Left ventricle myocardium inferior (tissue), 1 donor: ENCODE measurements around the gene MGAT4C. TPM values are rescaled to one million over a fixed set of nuclear protein-coding genes. Genes with fewer than 3 reads are reported as not detected.

ENCODE experiments used
- DNase-seq: peaks from one replicate; pipeline ENCODE4 v3.0.0-alpha.2; 2020
- H3K27ac ChIP-seq: fragments of 200-600 bp; replicated peaks from 2 replicates; pipeline ENCODE4 v1.8.0; 2021
- H3K27me3 ChIP-seq: fragments of 200-600 bp; 2 replicates; pipeline ENCODE4 v1.8.0; 2021; ENCODE audit warnings: low read depth
- H3K36me3 ChIP-seq: fragments of 200-600 bp; 2 replicates; pipeline ENCODE4 v1.8.0; 2021
- H3K4me1 ChIP-seq: fragments of 200-600 bp; 2 replicates; pipeline ENCODE4 v1.8.0; 2021
- H3K4me3 ChIP-seq: fragments of 200-600 bp; 2 replicates; pipeline ENCODE4 v1.8.0; 2021; ENCODE audit warnings: mild to moderate bottlenecking, moderate library complexity
- H3K9me3 ChIP-seq: fragments of 200-600 bp; replicated peaks from 2 replicates; pipeline ENCODE4 v1.8.0; 2021
- CTCF ChIP-seq: fragments of 200-600 bp; IDR thresholded peaks from 2 replicates; pipeline ENCODE4 v1.8.0; 2021; ENCODE audit warnings: antibody characterized with exemption, mild to moderate bottlenecking, borderline replicate concordance
- intact Hi-C: fragments of 100-400 bp; cut with micrococcal nuclease; formaldehyde crosslinking; loops from one replicate; pipeline ENCODE4 v1.11.0; 2022
- total RNA-seq: library from RNA; stranded (reverse); fragmentation: NEBNext Ultra II Directional; extraction: Animal tissue kit (Norgen Biotek cat#: 25700); gene quantifications from one replicate; pipeline ENCODE4 v1.2.1, GENCODE V29; 2021
- donor health status: DM: no; HTN: yes; CAD: no; lungs with severe emphysema.

The MGAT4C gene
- total RNA-seq, 1 donor from 2014 or later, result 5.4 TPM

GRCh38 chr12:85949253-85949652, 306.9 kb downstream of the MGAT4C start:
- no peak for TF ChIP-seq CTCF
- no peak overlapping the region for H3K27ac ChIP-seq
- H3K9me3 ChIP-seq, result no peaks in the 10 kb centered on the region
- H3K36me3 ChIP-seq, result no peaks in the 10 kb centered on the region
- intact Hi-C loops, result no loop called here
- H3K4me1 ChIP-seq, result no peaks in the 10 kb centered on the region
- H3K27me3 ChIP-seq, result no peaks in the 10 kb centered on the region
- DNase-seq, result no peak
- H3K4me3 ChIP-seq, result no peak overlapping the region

GRCh38 chr12:85948340-85948739, 307.9 kb downstream of the MGAT4C start:
- Histone ChIP-seq H3K27ac (no peak overlapping the region), H3K9me3 (no peaks in the 10 kb centered on the region), H3K4me3 (no peak overlapping the region), H3K36me3 (no peaks in the 10 kb centered on the region), H3K4me1 (no peaks in the 10 kb centered on the region), H3K27me3 (no peaks in the 10 kb centered on the region)
- intact Hi-C loops, result no loop called here
- no peak for TF ChIP-seq CTCF
- DNase-seq, result no peak

- Histone ChIP-seq H3K4me3 (no peak overlapping the region), H3K27me3 (no peaks in the 10 kb centered on the region), H3K27ac (no peak overlapping the region), H3K9me3 (no peaks in the 10 kb centered on the region), H3K36me3 (no peaks in the 10 kb centered on the region), H3K4me1 (no peaks in the 10 kb centered on the region)
- intact Hi-C loops, result no loop called here
- no peak for TF ChIP-seq CTCF
- no peak for DNase-seq
Measured at GRCh38 chr12:85947286-85947685, 308.9 kb downstream of the MGAT4C start.

GRCh38 chr12:85946375-85946774, 309.8 kb downstream of the MGAT4C start:
- Histone ChIP-seq H3K27ac (no peak overlapping the region), H3K27me3 (no peaks in the 10 kb centered on the region), H3K4me3 (no peak overlapping the region), H3K4me1 (no peaks in the 10 kb centered on the region), H3K9me3 (no peaks in the 10 kb centered on the region), H3K36me3 (no peaks in the 10 kb centered on the region)
- no peak for DNase-seq
- intact Hi-C loops, result no loop called here
- no peak for TF ChIP-seq CTCF

- Histone ChIP-seq H3K27ac (no peak overlapping the region), H3K27me3 (no peaks in the 10 kb centered on the region), H3K36me3 (no peaks in the 10 kb centered on the region), H3K4me1 (no peaks in the 10 kb centered on the region), H3K9me3 (peaks cover under 1% of the 10 kb centered on the region), H3K4me3 (no peak overlapping the region)
- intact Hi-C loops, result no loop called here
- no peak for TF ChIP-seq CTCF
- DNase-seq, result no peak
Measured at GRCh38 chr12:85927166-85927565, 329.0 kb downstream of the MGAT4C start.

GRCh38 chr12:85923767-85924331, 332.3 kb downstream of the MGAT4C start:
- no peaks in the 10 kb centered on the region for H3K36me3 ChIP-seq
- H3K4me3 ChIP-seq, result no peak overlapping the region
- H3K9me3 ChIP-seq, result no peaks in the 10 kb centered on the region
- no peak for DNase-seq
- H3K27ac ChIP-seq, result no peak overlapping the region
- peak; percentile 67 for TF ChIP-seq CTCF
- intact Hi-C loops, result loop anchor here (5.0 kb wide), 1 partner anchor 457 kb away; no protein-coding TSS in a partner anchor
- no peaks in the 10 kb centered on the region for H3K4me1 ChIP-seq
- H3K27me3 ChIP-seq, result no peaks in the 10 kb centered on the region
